ENCODE data around the gene PARD3.
A peak's percentile ranks its signal among the peaks of the same experiment; 100 is the strongest.
"Not testable (repeated sequence)": the region's sequence is repeated elsewhere in the genome, so short reads cannot be mapped to it uniquely, and the experiment has no call there.

Gene PARD3

GRCh38 chr10:34677132-34677531 lies 138.0 kb downstream of the PARD3 start:
- no peak for DNase-seq

GRCh38 chr10:34674176-34674575 lies 140.9 kb downstream of the PARD3 start:
- DNase-seq: no peak

- peak; percentile 67 for DNase-seq
Observed at GRCh38 chr10:34670081-34670480, 145.0 kb downstream of the PARD3 start.

- DNase-seq: no peak
Observed at GRCh38 chr10:34669079-34669478, 146.0 kb downstream of the PARD3 start.

GRCh38 chr10:34667177-34667576 lies 147.9 kb downstream of the PARD3 start:
- DNase-seq: no peak

- DNase-seq: peak; percentile 4
Observed at GRCh38 chr10:34666008-34666704, 148.9 kb downstream of the PARD3 start.

GRCh38 chr10:34664706-34665105 lies 150.4 kb downstream of the PARD3 start:
- no peak for DNase-seq

GRCh38 chr10:34661580-34661979 lies 153.5 kb downstream of the PARD3 start:
- no peak for DNase-seq

GRCh38 chr10:34658934-34659333 lies 156.2 kb downstream of the PARD3 start:
- no peak for DNase-seq

GRCh38 chr10:34656661-34657060 lies 158.4 kb downstream of the PARD3 start:
- DNase-seq: no peak

- peak; percentile 25 for DNase-seq
Observed at GRCh38 chr10:34655286-34656170, 159.6 kb downstream of the PARD3 start.

- DNase-seq: no peak
Observed at GRCh38 chr10:34654211-34654610, 160.9 kb downstream of the PARD3 start.

- DNase-seq: no peak
Observed at GRCh38 chr10:34653530-34653929, 161.6 kb downstream of the PARD3 start.

GRCh38 chr10:34651416-34652195 lies 163.5 kb downstream of the PARD3 start:
- DNase-seq: peak; percentile 16

- no peak for DNase-seq
Observed at GRCh38 chr10:34650156-34650555, 164.9 kb downstream of the PARD3 start.

GRCh38 chr10:34649385-34649784 lies 165.7 kb downstream of the PARD3 start:
- DNase-seq: no peak

GRCh38 chr10:34648919-34649318 lies 166.2 kb downstream of the PARD3 start:
- no peak for DNase-seq

- no peak for DNase-seq
Observed at GRCh38 chr10:34647875-34648865, 166.9 kb downstream of the PARD3 start.

- no peak for DNase-seq
Observed at GRCh38 chr10:34647160-34647559, 167.9 kb downstream of the PARD3 start.

- no peak for DNase-seq
Observed at GRCh38 chr10:34646331-34646730, 168.8 kb downstream of the PARD3 start.

GRCh38 chr10:34644815-34645214 lies 170.3 kb downstream of the PARD3 start:
- DNase-seq: not testable (repeated sequence)

- DNase-seq: no peak
Observed at GRCh38 chr10:34644224-34644623, 170.9 kb downstream of the PARD3 start.

All from NCI-H526 treated with DMSO at 0.1 percent for 48 hours (cell line).